Body of pancreas (tissue), 4 donors: ENCODE data around the gene RMND1.

Experiments used
- POLR2A ChIP-seq, 3 donors: fragments of 450-650 bp; IDR thresholded peaks; one replicate each; pipeline ENCODE4 v1.6.1; 2016; ENCODE audit warnings: antibody characterized with exemption in 3 of 3, mild to moderate bottlenecking in 2 of 3
- TF ChIP-seq, protein P1 (sequence below), 7 experiments: fragments of 450-650 bp in 4 of 7; fragments of 200-600 bp in 3 of 7; sonication (generic) in 3 of 7; IDR thresholded peaks; one replicate each; pipeline ENCODE4 v1.5.1; 2016 to 2019; ENCODE audit warnings: antibody characterized with exemption in 7 of 7

DNA sequence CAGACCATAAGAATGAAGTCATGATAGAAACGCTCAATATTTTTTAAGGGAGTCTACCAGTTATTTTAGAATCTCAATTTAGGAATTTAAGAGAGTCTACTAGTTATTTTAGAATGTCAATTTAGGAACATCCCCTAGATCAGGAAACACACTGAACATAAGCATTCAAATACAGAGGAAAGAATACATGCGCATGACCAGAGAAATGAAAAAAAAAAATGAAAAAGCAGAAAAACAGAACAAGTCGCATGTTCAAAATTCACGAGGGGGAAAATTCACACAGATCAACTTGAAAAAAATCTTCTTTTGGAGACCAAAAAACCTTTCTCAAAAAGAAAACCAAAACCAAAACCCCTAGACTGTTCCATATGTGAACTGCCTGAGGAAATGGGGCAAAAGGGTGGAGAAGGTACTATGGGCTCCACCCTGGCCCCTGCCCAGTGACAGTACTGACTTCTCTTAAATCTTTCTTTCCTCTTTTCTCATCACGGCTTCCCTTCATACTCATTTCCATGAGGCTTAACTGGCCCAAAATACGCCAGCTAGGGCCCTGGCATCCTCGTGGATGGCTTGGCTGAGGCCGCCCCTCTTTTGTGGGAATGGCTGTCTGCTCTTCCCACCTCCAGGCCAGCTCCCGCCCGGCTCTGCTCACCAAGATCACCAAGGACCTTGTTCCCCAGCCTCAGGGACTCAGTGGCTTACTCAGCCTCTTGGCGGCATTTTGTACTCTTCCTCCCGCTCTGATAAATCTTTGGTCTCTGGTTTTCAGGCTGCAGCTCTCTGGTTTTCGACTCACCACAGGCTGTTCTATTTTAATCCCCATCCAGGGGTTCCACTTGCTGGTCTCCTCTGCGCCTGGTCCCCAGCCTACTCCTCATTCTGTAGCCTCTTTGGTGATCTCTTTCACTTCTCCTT lies 71.7 kb downstream of the RMND1 start:
- TF ChIP-seq, protein P1, sequence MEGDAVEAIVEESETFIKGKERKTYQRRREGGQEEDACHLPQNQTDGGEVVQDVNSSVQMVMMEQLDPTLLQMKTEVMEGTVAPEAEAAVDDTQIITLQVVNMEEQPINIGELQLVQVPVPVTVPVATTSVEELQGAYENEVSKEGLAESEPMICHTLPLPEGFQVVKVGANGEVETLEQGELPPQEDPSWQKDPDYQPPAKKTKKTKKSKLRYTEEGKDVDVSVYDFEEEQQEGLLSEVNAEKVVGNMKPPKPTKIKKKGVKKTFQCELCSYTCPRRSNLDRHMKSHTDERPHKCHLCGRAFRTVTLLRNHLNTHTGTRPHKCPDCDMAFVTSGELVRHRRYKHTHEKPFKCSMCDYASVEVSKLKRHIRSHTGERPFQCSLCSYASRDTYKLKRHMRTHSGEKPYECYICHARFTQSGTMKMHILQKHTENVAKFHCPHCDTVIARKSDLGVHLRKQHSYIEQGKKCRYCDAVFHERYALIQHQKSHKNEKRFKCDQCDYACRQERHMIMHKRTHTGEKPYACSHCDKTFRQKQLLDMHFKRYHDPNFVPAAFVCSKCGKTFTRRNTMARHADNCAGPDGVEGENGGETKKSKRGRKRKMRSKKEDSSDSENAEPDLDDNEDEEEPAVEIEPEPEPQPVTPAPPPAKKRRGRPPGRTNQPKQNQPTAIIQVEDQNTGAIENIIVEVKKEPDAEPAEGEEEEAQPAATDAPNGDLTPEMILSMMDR (IDR thresholded peaks at IDR 0.05), result no peak
- TF ChIP-seq POLR2A (IDR thresholded peaks at IDR 0.05), result no peak
